Measurements from ENCODE around the gene NTNG1. TPM values are rescaled to one million over a fixed set of nuclear protein-coding genes. Genes with fewer than 3 reads are reported as not detected.

Gene NTNG1
- total and polyA plus RNA-seq, 10 of the 15 experiments (the other 5 are each of a cell fraction or from before 2014, with no cell fraction given), result 0.18 to 2.3 (median 1.1) TPM; not detected in 1

DNA sequence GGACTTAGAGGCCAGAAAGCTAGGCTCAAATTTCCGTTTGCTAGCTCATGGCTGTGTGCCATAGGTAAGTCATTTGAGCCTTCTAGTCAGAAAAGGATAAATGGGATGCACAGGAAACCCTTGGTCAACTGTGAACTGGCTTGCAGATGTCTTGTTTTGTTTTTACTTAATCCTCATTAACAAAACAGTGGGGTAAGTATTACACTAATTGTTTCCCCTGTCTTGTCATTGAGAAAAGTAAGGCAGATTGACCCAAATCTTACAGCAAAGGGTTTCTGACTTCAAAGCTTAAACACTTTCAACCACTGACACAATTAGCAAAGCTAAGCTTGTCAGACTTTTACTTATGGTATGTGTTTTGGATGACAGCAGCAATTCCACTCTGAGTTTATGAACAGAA is 291.3 kb downstream of the NTNG1 start (continued):
- TF ChIP-seq, protein P1, sequence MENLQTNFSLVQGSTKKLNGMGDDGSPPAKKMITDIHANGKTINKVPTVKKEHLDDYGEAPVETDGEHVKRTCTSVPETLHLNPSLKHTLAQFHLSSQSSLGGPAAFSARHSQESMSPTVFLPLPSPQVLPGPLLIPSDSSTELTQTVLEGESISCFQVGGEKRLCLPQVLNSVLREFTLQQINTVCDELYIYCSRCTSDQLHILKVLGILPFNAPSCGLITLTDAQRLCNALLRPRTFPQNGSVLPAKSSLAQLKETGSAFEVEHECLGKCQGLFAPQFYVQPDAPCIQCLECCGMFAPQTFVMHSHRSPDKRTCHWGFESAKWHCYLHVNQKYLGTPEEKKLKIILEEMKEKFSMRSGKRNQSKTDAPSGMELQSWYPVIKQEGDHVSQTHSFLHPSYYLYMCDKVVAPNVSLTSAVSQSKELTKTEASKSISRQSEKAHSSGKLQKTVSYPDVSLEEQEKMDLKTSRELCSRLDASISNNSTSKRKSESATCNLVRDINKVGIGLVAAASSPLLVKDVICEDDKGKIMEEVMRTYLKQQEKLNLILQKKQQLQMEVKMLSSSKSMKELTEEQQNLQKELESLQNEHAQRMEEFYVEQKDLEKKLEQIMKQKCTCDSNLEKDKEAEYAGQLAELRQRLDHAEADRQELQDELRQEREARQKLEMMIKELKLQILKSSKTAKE (IDR thresholded peaks at IDR 0.05; ENCODE audit: low read depth, poor library complexity, severe bottlenecking), result peak; percentile 44
- TF ChIP-seq SMAD1 (IDR thresholded peaks at IDR 0.05; ENCODE audit: low read depth, partially characterized antibody) (no peak), JUND (IDR thresholded peaks at IDR 0.05; ENCODE audit: low read depth, low read length) (no peak), SRF (IDR thresholded peaks at IDR 0.05; ENCODE audit: low read depth in 2 of 2, low read length in 2 of 2) (no peak)

DNA sequence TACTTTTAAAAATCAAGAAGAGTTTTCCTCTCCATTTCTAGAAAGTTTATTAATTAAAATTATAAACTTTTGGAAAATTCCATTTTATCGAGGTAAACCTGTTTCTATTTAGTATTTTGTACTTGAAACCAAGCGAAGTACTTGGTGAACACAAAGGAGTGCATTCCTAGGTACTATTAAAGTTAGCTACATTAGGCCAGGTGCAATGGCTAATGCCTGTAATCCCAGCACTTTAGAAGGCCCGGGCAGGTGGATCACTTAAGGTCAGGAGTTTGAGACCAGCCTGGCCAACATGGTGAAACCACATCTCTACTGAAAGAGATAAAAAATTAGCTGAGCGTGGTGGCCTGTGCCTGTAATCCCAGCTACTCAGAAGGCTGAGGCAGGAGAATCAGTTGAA is 292.2 kb downstream of the NTNG1 start:
- SMC1A ChIA-PET (ENCODE audit: uncharacterized antibody, unreplicated experiment), result interaction anchor here (0.6 to 9.3 kb wide), 9 partner anchors 13 to 317 kb away, joined by 3 to 156 read pairs (median 37); no protein-coding TSS in a partner anchor
- intact Hi-C loops (cut with micrococcal nuclease; ENCODE audit: unreplicated experiment), result loop anchor here (2.0 kb wide), 1 partner anchor 18 kb away; no protein-coding TSS in a partner anchor
- POLR2A ChIA-PET, result interaction anchor here (1.6 kb wide), 1 partner anchor 17 kb away, joined by 3 read pairs; no protein-coding TSS in a partner anchor
- H3K4me2 ChIP-seq (ENCODE audit: control insufficient read depth, insufficient read depth), result no peak overlapping the region
- no peaks in the 10 kb centered on the region for H3K9me3 ChIP-seq (replicated peaks; ENCODE audit: control insufficient read depth, insufficient read depth, low read length)
- no peaks in the 10 kb centered on the region for H4K20me1 ChIP-seq (ENCODE audit: control insufficient read depth, insufficient read depth)
- no peak for FAIRE-seq
- no peak overlapping the region for H3K27ac ChIP-seq (ENCODE audit: control insufficient read depth, insufficient read depth)
- 76% methylated on average over 4 of the region's 4 CpGs for WGBS (ENCODE audit: insufficient coverage, insufficient replicate concordance, low lambda C conversion rate, missing lambda C conversion rate)
- H3K4me3 ChIP-seq, result no peak overlapping the region
- no peak overlapping the region for H2AFZ ChIP-seq (ENCODE audit: control insufficient read depth, low read depth, low read length)
- RAD21 ChIA-PET (ENCODE audit: unreplicated experiment), result interaction anchor here (0.9 to 11.4 kb wide), 5 partner anchors 18 to 95 kb away, joined by 5 to 178 read pairs (median 16); no protein-coding TSS in a partner anchor
- no TSS peak for BruUV-seq (replicated peaks)
- H3K4me1 ChIP-seq (ENCODE audit: control insufficient read depth, insufficient read depth, low read length), result peaks cover 6% of the 10 kb centered on the region; the same call in 1 of the 2 replicates
- H3K9ac ChIP-seq (ENCODE audit: control insufficient read depth, insufficient read depth, low read length), result no peak overlapping the region
- CTCF ChIA-PET, result interaction anchor here (0.6 to 14.4 kb wide), 8 partner anchors 11 to 380 kb away, joined by 3 to 314 read pairs (median 60); no protein-coding TSS in a partner anchor
- H3K36me3 ChIP-seq (ENCODE audit: control insufficient read depth in 2 of 2, insufficient read depth in 2 of 2, low read length in 1 of 2), result no peaks in the 10 kb centered on the region
- in situ Hi-C loops (cut with MboI), result loop anchor here (10.0 kb wide), 1 partner anchor 92 kb away; no protein-coding TSS in a partner anchor
- H3K27me3 ChIP-seq (replicated peaks in 1 of 2; ENCODE audit: control insufficient read depth in 2 of 2, insufficient read depth in 2 of 2, low read length in 1 of 2), result no peaks in the 10 kb centered on the region
- no peaks in the 10 kb centered on the region for H3K79me2 ChIP-seq (ENCODE audit: control insufficient read depth, insufficient read depth, low read length)
- ATAC-seq, result no peak
- no peak for DNase-seq (ENCODE audit: low read depth, low spot score)
- TF ChIP-seq CBX5 (IDR thresholded peaks at IDR 0.05; ENCODE audit: low read depth), result no peak
- no peak for TF ChIP-seq CREB1 (IDR thresholded peaks at IDR 0.05; ENCODE audit: low read depth)
- no peak for TF ChIP-seq MTA2 (IDR thresholded peaks at IDR 0.05; ENCODE audit: low read depth)
- TF ChIP-seq, protein P2, sequence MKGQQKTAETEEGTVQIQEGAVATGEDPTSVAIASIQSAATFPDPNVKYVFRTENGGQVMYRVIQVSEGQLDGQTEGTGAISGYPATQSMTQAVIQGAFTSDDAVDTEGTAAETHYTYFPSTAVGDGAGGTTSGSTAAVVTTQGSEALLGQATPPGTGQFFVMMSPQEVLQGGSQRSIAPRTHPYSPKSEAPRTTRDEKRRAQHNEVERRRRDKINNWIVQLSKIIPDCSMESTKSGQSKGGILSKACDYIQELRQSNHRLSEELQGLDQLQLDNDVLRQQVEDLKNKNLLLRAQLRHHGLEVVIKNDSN (IDR thresholded peaks at IDR 0.05; ENCODE audit: borderline replicate concordance, extremely low read length, insufficient read depth, low read depth, low read length), result no peak
- no peak for TF ChIP-seq NRF1 (conservative IDR thresholded peaks at IDR 0.05; ENCODE audit: low read depth, low read length)
- TF ChIP-seq CREM (IDR thresholded peaks at IDR 0.05; ENCODE audit: low read depth), result no peak
- TF ChIP-seq, protein P3, sequence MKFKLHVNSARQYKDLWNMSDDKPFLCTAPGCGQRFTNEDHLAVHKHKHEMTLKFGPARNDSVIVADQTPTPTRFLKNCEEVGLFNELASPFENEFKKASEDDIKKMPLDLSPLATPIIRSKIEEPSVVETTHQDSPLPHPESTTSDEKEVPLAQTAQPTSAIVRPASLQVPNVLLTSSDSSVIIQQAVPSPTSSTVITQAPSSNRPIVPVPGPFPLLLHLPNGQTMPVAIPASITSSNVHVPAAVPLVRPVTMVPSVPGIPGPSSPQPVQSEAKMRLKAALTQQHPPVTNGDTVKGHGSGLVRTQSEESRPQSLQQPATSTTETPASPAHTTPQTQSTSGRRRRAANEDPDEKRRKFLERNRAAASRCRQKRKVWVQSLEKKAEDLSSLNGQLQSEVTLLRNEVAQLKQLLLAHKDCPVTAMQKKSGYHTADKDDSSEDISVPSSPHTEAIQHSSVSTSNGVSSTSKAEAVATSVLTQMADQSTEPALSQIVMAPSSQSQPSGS (IDR thresholded peaks at IDR 0.05; ENCODE audit: low read length), result no peak
- TF ChIP-seq, protein P4, sequence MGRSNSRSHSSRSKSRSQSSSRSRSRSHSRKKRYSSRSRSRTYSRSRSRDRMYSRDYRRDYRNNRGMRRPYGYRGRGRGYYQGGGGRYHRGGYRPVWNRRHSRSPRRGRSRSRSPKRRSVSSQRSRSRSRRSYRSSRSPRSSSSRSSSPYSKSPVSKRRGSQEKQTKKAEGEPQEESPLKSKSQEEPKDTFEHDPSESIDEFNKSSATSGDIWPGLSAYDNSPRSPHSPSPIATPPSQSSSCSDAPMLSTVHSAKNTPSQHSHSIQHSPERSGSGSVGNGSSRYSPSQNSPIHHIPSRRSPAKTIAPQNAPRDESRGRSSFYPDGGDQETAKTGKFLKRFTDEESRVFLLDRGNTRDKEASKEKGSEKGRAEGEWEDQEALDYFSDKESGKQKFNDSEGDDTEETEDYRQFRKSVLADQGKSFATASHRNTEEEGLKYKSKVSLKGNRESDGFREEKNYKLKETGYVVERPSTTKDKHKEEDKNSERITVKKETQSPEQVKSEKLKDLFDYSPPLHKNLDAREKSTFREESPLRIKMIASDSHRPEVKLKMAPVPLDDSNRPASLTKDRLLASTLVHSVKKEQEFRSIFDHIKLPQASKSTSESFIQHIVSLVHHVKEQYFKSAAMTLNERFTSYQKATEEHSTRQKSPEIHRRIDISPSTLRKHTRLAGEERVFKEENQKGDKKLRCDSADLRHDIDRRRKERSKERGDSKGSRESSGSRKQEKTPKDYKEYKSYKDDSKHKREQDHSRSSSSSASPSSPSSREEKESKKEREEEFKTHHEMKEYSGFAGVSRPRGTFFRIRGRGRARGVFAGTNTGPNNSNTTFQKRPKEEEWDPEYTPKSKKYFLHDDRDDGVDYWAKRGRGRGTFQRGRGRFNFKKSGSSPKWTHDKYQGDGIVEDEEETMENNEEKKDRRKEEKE (IDR thresholded peaks at IDR 0.05), result no peak
- TF ChIP-seq IKZF2 (IDR thresholded peaks at IDR 0.05), result no peak
- no peak for TF ChIP-seq WRNIP1 (IDR thresholded peaks at IDR 0.05; ENCODE audit: borderline replicate concordance, low read depth, low read length)
- TF ChIP-seq NR2C2 (IDR thresholded peaks at IDR 0.05; ENCODE audit: borderline replicate concordance, control insufficient read depth, insufficient read length, low read depth), result no peak
- no peak for TF ChIP-seq SMARCA5 (IDR thresholded peaks at IDR 0.05)
